Articular chondrocyte of knee joint (primary cell): ENCODE measurements around the gene OPN1SW. TPM values are rescaled to one million over a fixed set of nuclear protein-coding genes. Genes with fewer than 3 reads are reported as not detected.

Experiments
- small RNA-seq: library from RNA; depleted of rRNA; stranded (forward); fragments of <200 nt; gene quantifications from one replicate; pipeline ENCODE3, GENCODE V24; 2012
- total RNA-seq: library from RNA; depleted of rRNA; stranded (reverse); fragments of >200 nt; gene quantifications from 2 replicates; pipeline ENCODE4 v1.2.3, GENCODE V29; 2012

OPN1SW gene
- not detected in 2 replicates for total RNA-seq

GRCh38 chr7:128775744-128776474 is at the start of gene OPN1SW:
OPN1SW (minus strand) TSS chr7:128775794; CDS start chr7:128775781, 13 bp downstream.

GRCh38 chr7:128791121-128791971 is 15.8 kb upstream of the OPN1SW start, which contains the start of gene CCDC136:
CCDC136 (plus strand) TSS chr7:128791968; CDS start chr7:128792412, 444 bp downstream.

GRCh38 chr7:128739048-128739962 is 36.3 kb downstream of the OPN1SW start, which contains the start of gene CALU:
CALU (plus strand) TSS chr7:128739359; CDS start chr7:128748584, 9,225 bp downstream.

Small RNAs within 50 kb of the gene (small RNA-seq; reads per million reads assigned to genes)
- gene RN7SL81P = not detected

Other genes with a start within 250 kb of the OPN1SW start
- gene GARIN1A, start 103.5 kb downstream of the OPN1SW start, total RNA-seq = 2.2 and 2.7 TPM in 2 replicates
- gene CALU, start 36.4 kb downstream of the OPN1SW start, total RNA-seq = 900 and 918 TPM in 2 replicates
- gene CCDC136, start 16.2 kb upstream of the OPN1SW start, total RNA-seq = 4.6 and 7.1 TPM in 2 replicates
- gene FLNC, start 54.6 kb upstream of the OPN1SW start, total RNA-seq = 18.4 and 30.6 TPM in 2 replicates
- gene ATP6V1F, start 87.1 kb upstream of the OPN1SW start, total RNA-seq = 55.7 and 68.1 TPM in 2 replicates
- gene KCP, start 134.9 kb upstream of the OPN1SW start, total RNA-seq = not detected in 2 replicates
- gene IRF5, start 162.1 kb upstream of the OPN1SW start, total RNA-seq = 0.22 and 0.26 TPM in 2 replicates